K562 (cell line): ENCODE results near the gene CNDP2. TPM values are rescaled to one million over a fixed set of nuclear protein-coding genes. Genes with fewer than 3 reads are reported as not detected.

Experiments
- ATAC-seq: fragments of 200-7000 bp; cut with Tn5 transposase; 3 replicates; pipeline ENCODE4 v1.9.1; 2020; ENCODE audit warnings: moderate library complexity
- BruUV-seq: library from RNA; stranded (reverse); fragments of 400-500 nt; replicated peaks from 2 replicates; lab custom pipeline; 2021; lab: Mats Ljungman, UMichigan
- CTCF ChIA-PET: fragments of 300-600 bp; formaldehyde crosslinking; extraction: SDS; loops from one replicate; lab custom pipeline; 2021; ENCODE audit warnings: low intra/inter-chr PET ratio; lab: Yijun Ruan, JAX
- POLR2A ChIA-PET: fragments of 300-600, 350-650 bp; sonication (Branson Sonifier 250); formaldehyde crosslinking; extraction: SDS; loops from one replicate; lab custom pipeline; 2021; ENCODE audit warnings: antibody characterized with exemption, inconsistent platforms; lab: Yijun Ruan, JAX
- DNase-seq, 4 experiments: peaks; one replicate each; pipeline versions ENCODE4 v3.0.0 to v3.0.0-alpha.2; 2011 to 2018; ENCODE audit warnings: low spot score in 3 of 4, mixed read lengths in 3 of 4; ENCODE audit errors: extremely low read depth in 1 of 4
- FAIRE-seq: peaks from 2 replicates; lab custom pipeline; 2011; peaks lifted over from hg19 to GRCh38; lab: Jason Lieb, UNC
- H2AFZ ChIP-seq: 2 replicates; pipeline ENCODE4 v1.6.0; 2011; ENCODE audit warnings: low read depth, low read length, control low read depth, inconsistent platforms
- H3K27ac ChIP-seq: fragments of 200-600 bp; 3 replicates; pipeline ENCODE4 v1.8.0; 2011; ENCODE audit warnings: low read depth, mild to moderate bottlenecking, control low read depth, inconsistent platforms, low read length, moderate library complexity, mixed read lengths; ENCODE audit errors: extremely low read depth
- H3K27me3 ChIP-seq, 2 experiments: fragments of 300-600 bp in 1 of 2; 2 replicates in 1 of 2; 3 replicates in 1 of 2; pipeline versions ENCODE4 v1.6.0 to v1.8.0; 2011; ENCODE audit warnings: inconsistent platforms in 2 of 2, low read length in 2 of 2, mild to moderate bottlenecking in 1 of 2, mixed read lengths in 1 of 2, moderate library complexity in 1 of 2; ENCODE audit not compliant: control insufficient read depth in 2 of 2, insufficient read depth in 2 of 2
- H3K36me3 ChIP-seq: fragments of 300-600 bp; 3 replicates; pipeline ENCODE4 v1.8.0; 2011; ENCODE audit warnings: mild to moderate bottlenecking, low read length, inconsistent platforms; ENCODE audit not compliant: control insufficient read depth, insufficient read depth
- H3K4me1 ChIP-seq, 2 experiments: fragments of 200-600 bp in 1 of 2; replicated peaks in 1 of 2; 2 replicates in 1 of 2; 3 replicates in 1 of 2; pipeline versions ENCODE4 v1.5.1 to v1.8.0; 2011; ENCODE audit warnings: inconsistent platforms in 2 of 2, low read length in 2 of 2, mild to moderate bottlenecking in 1 of 2, mixed read lengths in 1 of 2, moderate library complexity in 1 of 2; ENCODE audit not compliant: control insufficient read depth in 2 of 2, insufficient read depth in 2 of 2
- H3K4me2 ChIP-seq: 2 replicates; pipeline ENCODE4 v1.6.1; 2011; ENCODE audit warnings: low read length, control low read depth, inconsistent platforms, mixed read lengths; ENCODE audit not compliant: insufficient read depth
- H3K4me3 ChIP-seq: fragments of 200-600 bp; sonication (generic), shearing (Covaris generic); 2 replicates; pipeline ENCODE4 v1.5.1; 2016; ENCODE audit warnings: control low read depth, inconsistent platforms
- H3K79me2 ChIP-seq: fragments of 200-600 bp; 3 replicates; pipeline ENCODE4 v1.8.0; 2011; ENCODE audit warnings: low read length, inconsistent platforms; ENCODE audit not compliant: control insufficient read depth, insufficient read depth
- H3K9ac ChIP-seq, 2 experiments: 2 replicates each; pipeline versions ENCODE4 v1.6.0 to v1.6.1; 2011; ENCODE audit warnings: low read depth in 2 of 2, low read length in 2 of 2, control low read depth in 1 of 2, inconsistent platforms in 1 of 2, mild to moderate bottlenecking in 1 of 2, mixed read lengths in 1 of 2; ENCODE audit not compliant: insufficient read depth in 1 of 2
- H3K9me1 ChIP-seq: one replicate; pipeline ENCODE4 v1.6.0; 2011; ENCODE audit warnings: inconsistent platforms, mild to moderate bottlenecking, low read length, moderate library complexity; ENCODE audit not compliant: control insufficient read depth, insufficient read depth
- H3K9me3 ChIP-seq: replicated peaks from 2 replicates; pipeline ENCODE4 v1.5.1; 2011; ENCODE audit warnings: low read depth, low read length, inconsistent platforms; ENCODE audit not compliant: control insufficient read depth, insufficient read depth
- H4K20me1 ChIP-seq: replicated peaks from 2 replicates; pipeline ENCODE4 v1.6.1; 2011; ENCODE audit warnings: low read length, inconsistent platforms, mixed read lengths; ENCODE audit not compliant: control insufficient read depth, insufficient read depth
- RAD21 ChIP-seq, 2 experiments: fragments of 250-450 bp in 1 of 2; fragments of 450-650 bp in 1 of 2; sonication (Bioruptor Pico) in 1 of 2; formaldehyde crosslinking in 1 of 2; IDR thresholded peaks in 1 of 2; conservative IDR thresholded peaks in 1 of 2; 2 replicates each; pipeline versions ENCODE4 v1.4.0 to v1.8.0; 2020 to 2022; ENCODE audit warnings: mild to moderate bottlenecking in 2 of 2, moderate library complexity in 1 of 2
- RBM14 ChIP-seq: fragments of 200-400 bp; formaldehyde crosslinking; IDR thresholded peaks from 2 replicates; pipeline ENCODE4 v1.6.1; 2018; ENCODE audit warnings: low read depth, mild to moderate bottlenecking, low read length, moderate library complexity, borderline replicate concordance; ENCODE audit not compliant: insufficient read depth
- SAFB ChIP-seq: fragments of 200-400 bp; formaldehyde crosslinking; IDR thresholded peaks from 2 replicates; pipeline ENCODE4 v1.6.1; 2017; ENCODE audit warnings: low read depth, low read length, borderline replicate concordance
- SMC3 ChIP-seq: conservative IDR thresholded peaks from 2 replicates; pipeline ENCODE4 v1.6.1; 2011; ENCODE audit warnings: low read depth, low read length, improper control_type of control experiment; ENCODE audit not compliant: insufficient read depth
- TAF9B ChIP-seq: fragments of 450-650 bp; IDR thresholded peaks from 2 replicates; pipeline ENCODE4 v1.6.1; 2018; ENCODE audit warnings: mild to moderate bottlenecking; ENCODE audit not compliant: partially characterized antibody
- TBL1XR1 ChIP-seq, 2 experiments: IDR thresholded peaks; 2 replicates each; pipeline ENCODE4 v1.6.1; 2012; ENCODE audit warnings: improper control_type of control experiment in 2 of 2, low read length in 2 of 2, mild to moderate bottlenecking in 1 of 2
- TOE1 ChIP-seq, 2 experiments: fragments of 450-650 bp in 1 of 2; sonication (generic) in 1 of 2; formaldehyde crosslinking in 1 of 2; IDR thresholded peaks; 2 replicates each; pipeline versions ENCODE4 v1.7.1 to v1.8.0; 2016 to 2022; ENCODE audit warnings: borderline replicate concordance in 2 of 2, mild to moderate bottlenecking in 2 of 2, antibody characterized with exemption in 1 of 2, inconsistent platforms in 1 of 2, low read depth in 1 of 2, missing genetic modification reagents in 1 of 2, moderate library complexity in 1 of 2
- ZNF76 ChIP-seq: fragments of 250-450 bp; sonication (Bioruptor Pico); IDR thresholded peaks from 2 replicates; pipeline ENCODE4 v1.4.0; 2020; ENCODE audit warnings: mild to moderate bottlenecking, moderate library complexity, borderline replicate concordance
- ZZZ3 ChIP-seq: fragments of 450-650 bp; IDR thresholded peaks from 2 replicates; pipeline ENCODE4 v1.6.1; 2016; ENCODE audit warnings: antibody characterized with exemption, mild to moderate bottlenecking, moderate library complexity
- WGBS: fragments of 100-300 bp; shearing (Covaris generic); methylation state at CpG from one replicate; pipeline ENCODE4 v1.1.6; 2016; ENCODE audit warnings: low coverage, mixed read lengths; ENCODE audit not compliant: insufficient coverage; ENCODE audit errors: missing lambda C conversion rate; 5-methylcytosine and 5-hydroxymethylcytosine counted together
- in situ Hi-C: fragments of 300-500 bp; cut with MboI; formaldehyde crosslinking; loops from 4 replicates; pipeline ENCODE4 v1.15.0; 2018; ENCODE audit warnings: inconsistent platforms, mixed read lengths
- intact Hi-C: fragments of 100-400 bp; cut with micrococcal nuclease; formaldehyde crosslinking; loops from 2 replicates; pipeline ENCODE4 v1.14.2; 2022
- polyA plus RNA-seq, 8 experiments: library from polyadenylated mRNA; depleted of rRNA in 4 of 8; stranded (reverse) in 5 of 8; unstranded in 3 of 8; fragments of >200 nt; fragmentation: Nextera tagmentation in 2 of 8; fragmentation: Illumina TruSeq in 1 of 8; extraction: Ambion mirVana in 2 of 8; extraction: Trizol in 1 of 8; gene quantifications; 2 replicates each; pipeline versions ENCODE4 v1.2.1 to v1.2.3, GENCODE V29; 2011 to 2014; ENCODE audit warnings: inconsistent platforms in 1 of 8, missing spikeins in 1 of 8
- total RNA-seq, 7 experiments: library from RNA; depleted of rRNA in 6 of 7; stranded (reverse); fragments of >200 nt in 6 of 7; fragmentation: Illumina TruSeq in 2 of 7; extraction: Trizol in 2 of 7; gene quantifications; 2 replicates each; pipeline versions ENCODE4 v1.2.1 to v1.2.3, GENCODE V29; 2011 to 2021; ENCODE audit warnings: low replicate concordance in 1 of 7
- TF ChIP-seq, protein P1 (sequence below): fragments of 250-450 bp; sonication (Bioruptor Pico); IDR thresholded peaks from 2 replicates; pipeline ENCODE4 v1.5.0; 2022; ENCODE audit warnings: mild to moderate bottlenecking
- TF ChIP-seq, protein P2 (sequence below), 3 experiments: IDR thresholded peaks in 2 of 3; conservative IDR thresholded peaks in 1 of 3; 2 replicates each; pipeline ENCODE4 v1.5.1; 2011 to 2012; ENCODE audit warnings: low read length in 3 of 3, mild to moderate bottlenecking in 3 of 3, control low read depth in 2 of 3, improper control_type of control experiment in 1 of 3, inconsistent platforms in 1 of 3, low read depth in 1 of 3, mixed read lengths in 1 of 3, moderate library complexity in 1 of 3; ENCODE audit not compliant: insufficient read depth in 2 of 3

The CNDP2 gene
- total and polyA plus RNA-seq, 9 of the 15 experiments (the other 6 are each of a cell fraction or from before 2014, with no cell fraction given), result 34.1 to 128 (median 53.8) TPM

DNA sequence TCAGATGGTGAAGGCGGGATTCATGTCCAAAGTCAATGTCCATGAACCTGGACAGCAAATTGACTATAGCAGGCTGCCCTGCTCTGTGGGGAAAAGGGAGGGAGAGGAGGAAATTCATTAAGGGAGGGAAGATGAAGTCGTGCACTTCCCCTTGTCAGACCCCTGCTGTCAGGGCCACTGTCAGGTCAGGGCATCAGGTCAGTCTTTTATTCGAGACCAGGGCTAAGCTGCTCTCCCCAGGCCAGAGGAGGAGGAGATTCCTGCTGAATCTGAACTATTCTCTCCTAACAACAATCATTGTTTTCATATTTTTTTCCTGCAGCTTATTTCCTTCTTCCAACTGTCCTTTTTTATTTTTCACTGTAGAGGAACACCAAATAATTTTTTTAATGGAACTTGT lies 55.3 kb downstream of the CNDP2 start (continued):
- TF ChIP-seq ZNF76 (CRISPR knock-in tag), result no peak
- TF ChIP-seq TAF9B, result no peak
- TF ChIP-seq TBL1XR1 (IDR thresholded peaks at IDR 0.05; ENCODE audit: low read length in 2 of 2), result no peak
- no peak for TF ChIP-seq SAFB

DNA sequence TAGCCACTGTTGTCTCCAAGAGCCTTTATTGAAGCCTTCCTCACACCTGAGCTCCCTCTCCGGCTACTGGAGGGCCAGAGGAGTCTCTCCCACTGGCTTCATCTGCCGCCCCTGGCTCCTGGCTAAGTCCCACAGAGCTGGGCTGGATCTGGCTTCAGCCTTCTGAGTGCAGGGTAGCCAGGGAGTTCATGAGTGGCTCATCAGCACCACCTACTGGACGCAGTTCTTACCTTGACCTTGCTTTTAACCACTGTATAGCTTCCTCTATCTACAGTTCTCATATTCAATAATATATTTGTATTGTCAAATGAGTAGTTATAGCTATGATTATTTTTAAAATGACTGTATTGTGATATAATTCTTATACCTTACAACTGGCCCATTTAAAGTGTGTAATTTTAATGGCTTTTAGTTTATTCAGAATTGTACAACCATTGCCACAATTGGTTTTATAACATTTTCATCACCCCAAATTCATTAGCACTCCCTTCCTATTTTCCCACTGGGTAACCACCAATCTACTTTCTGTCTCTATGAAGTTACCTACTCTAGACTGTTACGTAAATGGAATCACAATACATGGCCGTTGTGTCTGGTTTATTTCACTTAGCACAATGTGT lies 55.9 kb downstream of the CNDP2 start:
- POLR2A ChIA-PET, result interaction anchor here (1.0 to 1.3 kb wide), 2 partner anchors 199 to 201 kb away, joined by 4 to 5 read pairs; no protein-coding TSS in a partner anchor
- 0% methylated on average over 5 of the region's 5 CpGs for WGBS
- TF ChIP-seq SMC3 (peak; percentile 50; the same call in 1 of the 2 replicates), RBM14 (no peak), TOE1 (IDR thresholded peaks at IDR 0.05; ENCODE audit: borderline replicate concordance) (no peak), TOE1 (CRISPR knock-in tag; IDR thresholded peaks at IDR 0.05; ENCODE audit: borderline replicate concordance, low read depth) (no peak), RAD21 (CRISPR knock-in tag; conservative IDR thresholded peaks at IDR 0.05 in 1 of 2, IDR thresholded peaks at IDR 0.05 in 1 of 2) (peak; percentile 73 to 81), ZZZ3 (no peak)
- TF ChIP-seq, protein P1, sequence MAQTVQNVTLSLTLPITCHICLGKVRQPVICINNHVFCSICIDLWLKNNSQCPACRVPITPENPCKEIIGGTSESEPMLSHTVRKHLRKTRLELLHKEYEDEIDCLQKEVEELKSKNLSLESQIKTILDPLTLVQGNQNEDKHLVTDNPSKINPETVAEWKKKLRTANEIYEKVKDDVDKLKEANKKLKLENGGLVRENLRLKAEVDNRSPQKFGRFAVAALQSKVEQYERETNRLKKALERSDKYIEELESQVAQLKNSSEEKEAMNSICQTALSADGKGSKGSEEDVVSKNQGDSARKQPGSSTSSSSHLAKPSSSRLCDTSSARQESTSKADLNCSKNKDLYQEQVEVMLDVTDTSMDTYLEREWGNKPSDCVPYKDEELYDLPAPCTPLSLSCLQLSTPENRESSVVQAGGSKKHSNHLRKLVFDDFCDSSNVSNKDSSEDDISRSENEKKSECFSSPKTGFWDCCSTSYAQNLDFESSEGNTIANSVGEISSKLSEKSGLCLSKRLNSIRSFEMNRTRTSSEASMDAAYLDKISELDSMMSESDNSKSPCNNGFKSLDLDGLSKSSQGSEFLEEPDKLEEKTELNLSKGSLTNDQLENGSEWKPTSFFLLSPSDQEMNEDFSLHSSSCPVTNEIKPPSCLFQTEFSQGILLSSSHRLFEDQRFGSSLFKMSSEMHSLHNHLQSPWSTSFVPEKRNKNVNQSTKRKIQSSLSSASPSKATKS (CRISPR knock-in tag), result no peak
- TF ChIP-seq, protein P2, sequence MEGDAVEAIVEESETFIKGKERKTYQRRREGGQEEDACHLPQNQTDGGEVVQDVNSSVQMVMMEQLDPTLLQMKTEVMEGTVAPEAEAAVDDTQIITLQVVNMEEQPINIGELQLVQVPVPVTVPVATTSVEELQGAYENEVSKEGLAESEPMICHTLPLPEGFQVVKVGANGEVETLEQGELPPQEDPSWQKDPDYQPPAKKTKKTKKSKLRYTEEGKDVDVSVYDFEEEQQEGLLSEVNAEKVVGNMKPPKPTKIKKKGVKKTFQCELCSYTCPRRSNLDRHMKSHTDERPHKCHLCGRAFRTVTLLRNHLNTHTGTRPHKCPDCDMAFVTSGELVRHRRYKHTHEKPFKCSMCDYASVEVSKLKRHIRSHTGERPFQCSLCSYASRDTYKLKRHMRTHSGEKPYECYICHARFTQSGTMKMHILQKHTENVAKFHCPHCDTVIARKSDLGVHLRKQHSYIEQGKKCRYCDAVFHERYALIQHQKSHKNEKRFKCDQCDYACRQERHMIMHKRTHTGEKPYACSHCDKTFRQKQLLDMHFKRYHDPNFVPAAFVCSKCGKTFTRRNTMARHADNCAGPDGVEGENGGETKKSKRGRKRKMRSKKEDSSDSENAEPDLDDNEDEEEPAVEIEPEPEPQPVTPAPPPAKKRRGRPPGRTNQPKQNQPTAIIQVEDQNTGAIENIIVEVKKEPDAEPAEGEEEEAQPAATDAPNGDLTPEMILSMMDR (IDR thresholded peaks at IDR 0.05 in 2 of 3, conservative IDR thresholded peaks at IDR 0.05 in 1 of 3; ENCODE audit: insufficient read depth in 2 of 3, low read depth in 1 of 3, low read length in 3 of 3), result peak; percentile 65 to 78 (median 74)

More for the DNA sequence above, 55.9 kb downstream of the CNDP2 start:
- Histone ChIP-seq H3K27ac (no peak overlapping the region), H4K20me1 (no peaks in the 10 kb centered on the region), H3K4me3 (no peak overlapping the region), H3K4me1 (no peaks in the 10 kb centered on the region), H3K9ac (no peak overlapping the region), H3K27me3 (peaks cover 2 to 14% of the 10 kb centered on the region in 2 experiments; a peak in 2 of 5 replicates), H3K9me3 (no peaks in the 10 kb centered on the region), H3K9me1 (no peaks in the 10 kb centered on the region), H3K79me2 (no peaks in the 10 kb centered on the region), H3K4me2 (no peak overlapping the region), H2AFZ (no peak overlapping the region), H3K36me3 (no peaks in the 10 kb centered on the region)
- FAIRE-seq (peak; percentile 80), ATAC-seq (peak; percentile 99), DNase-seq (peak; percentile 68 to 77 (median 70))
- in situ Hi-C loops, result loop anchor here (10.0 kb wide), 2 partner anchors 187 to 367 kb away; no protein-coding TSS in a partner anchor
- intact Hi-C loops, result loop anchor here (1.0 to 5.0 kb wide), 3 partner anchors 55 to 356 kb away; partner anchors contain the start of gene CNDP2
- no TSS peak for BruUV-seq
- CTCF ChIA-PET, result interaction anchor here (0.8 kb wide), 1 partner anchor 199 kb away, joined by 3 read pairs; no protein-coding TSS in a partner anchor
